ENCODE measurements around the gene PSMC1.

Gene PSMC1

DNA sequence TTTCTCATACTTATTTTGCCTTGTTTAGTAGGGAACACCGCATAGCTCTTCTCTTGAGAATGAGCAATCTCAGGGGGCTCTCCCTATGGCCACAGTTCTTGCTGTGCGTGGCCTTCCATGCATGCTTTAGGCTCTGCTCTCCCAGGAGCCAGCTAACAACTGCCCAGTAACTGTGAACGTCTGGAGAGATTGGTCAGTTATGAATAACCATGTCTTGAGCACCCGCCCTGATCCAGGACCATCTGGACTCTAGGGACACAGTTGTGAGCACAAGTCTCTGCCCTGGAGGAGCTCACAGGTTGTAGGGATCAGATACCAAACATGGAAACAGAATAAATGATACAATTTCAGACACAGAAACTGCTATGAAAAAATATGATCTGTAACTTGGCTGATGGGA, 12.1 kb downstream of the PSMC1 start:
- DNase-seq (no peak), ATAC-seq (no peak)
- no peak overlapping the region for H3K4me3 Mint-ChIP-seq
- peaks cover 62% of the 10 kb centered on the region for H3K36me3 Mint-ChIP-seq (ENCODE audit: low read depth)
- H3K4me1 Mint-ChIP-seq: no peaks in the 10 kb centered on the region
- H3K9me3 Mint-ChIP-seq: no peaks in the 10 kb centered on the region
- no peaks in the 10 kb centered on the region for H3K27me3 Mint-ChIP-seq
- H3K27ac Mint-ChIP-seq: no peak overlapping the region

- ATAC-seq (no peak), DNase-seq (no peak)
- no peak overlapping the region for H3K4me3 Mint-ChIP-seq
- H3K9me3 Mint-ChIP-seq: no peaks in the 10 kb centered on the region
- H3K27ac Mint-ChIP-seq: no peak overlapping the region
- peaks cover 18% of the 10 kb centered on the region for H3K4me1 Mint-ChIP-seq
- H3K36me3 Mint-ChIP-seq (ENCODE audit: low read depth): peaks cover 66% of the 10 kb centered on the region
- H3K27me3 Mint-ChIP-seq: no peaks in the 10 kb centered on the region
Measured at GRCh38 chr14:90272523-90272922, 16.2 kb downstream of the PSMC1 start.

GRCh38 chr14:90273532-90273931, 17.2 kb downstream of the PSMC1 start:
- Mint-ChIP-seq H3K27ac (peak overlapping the region; percentile 42), H3K27me3 (no peaks in the 10 kb centered on the region), H3K4me3 (no peak overlapping the region), H3K9me3 (no peaks in the 10 kb centered on the region), H3K36me3 (ENCODE audit: low read depth) (peaks cover 57% of the 10 kb centered on the region), H3K4me1 (peaks cover 18% of the 10 kb centered on the region)
- ATAC-seq (no peak), DNase-seq (no peak)

- H3K36me3 Mint-ChIP-seq (ENCODE audit: low read depth): peaks cover 52% of the 10 kb centered on the region
- H3K4me1 Mint-ChIP-seq: peaks cover 18% of the 10 kb centered on the region
- no peaks in the 10 kb centered on the region for H3K9me3 Mint-ChIP-seq
- no peak overlapping the region for H3K4me3 Mint-ChIP-seq
- no peak for DNase-seq
- no peak for ATAC-seq
- H3K27me3 Mint-ChIP-seq: no peaks in the 10 kb centered on the region
- H3K27ac Mint-ChIP-seq: peak overlapping the region; percentile 42
Measured at GRCh38 chr14:90274019-90274418, 17.7 kb downstream of the PSMC1 start.

GRCh38 chr14:90274808-90275457, 18.6 kb downstream of the PSMC1 start:
- Mint-ChIP-seq H3K27me3 (no peaks in the 10 kb centered on the region), H3K9me3 (no peaks in the 10 kb centered on the region), H3K4me1 (peaks cover 18% of the 10 kb centered on the region), H3K36me3 (ENCODE audit: low read depth) (peaks cover 45% of the 10 kb centered on the region), H3K27ac (peak overlapping the region; percentile 59), H3K4me3 (no peak overlapping the region)
- ATAC-seq (peak; percentile 53), DNase-seq (no peak)

GRCh38 chr14:90275458-90275814, 19.1 kb downstream of the PSMC1 start:
- ATAC-seq (no peak), DNase-seq (no peak)
- H3K9me3 Mint-ChIP-seq: no peaks in the 10 kb centered on the region
- H3K4me3 Mint-ChIP-seq: no peak overlapping the region
- H3K36me3 Mint-ChIP-seq (ENCODE audit: low read depth): peaks cover 40% of the 10 kb centered on the region
- H3K4me1 Mint-ChIP-seq: peaks cover 18% of the 10 kb centered on the region
- no peaks in the 10 kb centered on the region for H3K27me3 Mint-ChIP-seq
- peak overlapping the region; percentile 71 for H3K27ac Mint-ChIP-seq

GRCh38 chr14:90275820-90276219, 19.5 kb downstream of the PSMC1 start:
- Mint-ChIP-seq H3K36me3 (ENCODE audit: low read depth) (peaks cover 37% of the 10 kb centered on the region), H3K4me1 (peaks cover 18% of the 10 kb centered on the region), H3K27me3 (no peaks in the 10 kb centered on the region), H3K4me3 (no peak overlapping the region), H3K9me3 (no peaks in the 10 kb centered on the region), H3K27ac (peak overlapping the region; percentile 71)
- ATAC-seq (peak; percentile 13), DNase-seq (no peak)

DNA sequence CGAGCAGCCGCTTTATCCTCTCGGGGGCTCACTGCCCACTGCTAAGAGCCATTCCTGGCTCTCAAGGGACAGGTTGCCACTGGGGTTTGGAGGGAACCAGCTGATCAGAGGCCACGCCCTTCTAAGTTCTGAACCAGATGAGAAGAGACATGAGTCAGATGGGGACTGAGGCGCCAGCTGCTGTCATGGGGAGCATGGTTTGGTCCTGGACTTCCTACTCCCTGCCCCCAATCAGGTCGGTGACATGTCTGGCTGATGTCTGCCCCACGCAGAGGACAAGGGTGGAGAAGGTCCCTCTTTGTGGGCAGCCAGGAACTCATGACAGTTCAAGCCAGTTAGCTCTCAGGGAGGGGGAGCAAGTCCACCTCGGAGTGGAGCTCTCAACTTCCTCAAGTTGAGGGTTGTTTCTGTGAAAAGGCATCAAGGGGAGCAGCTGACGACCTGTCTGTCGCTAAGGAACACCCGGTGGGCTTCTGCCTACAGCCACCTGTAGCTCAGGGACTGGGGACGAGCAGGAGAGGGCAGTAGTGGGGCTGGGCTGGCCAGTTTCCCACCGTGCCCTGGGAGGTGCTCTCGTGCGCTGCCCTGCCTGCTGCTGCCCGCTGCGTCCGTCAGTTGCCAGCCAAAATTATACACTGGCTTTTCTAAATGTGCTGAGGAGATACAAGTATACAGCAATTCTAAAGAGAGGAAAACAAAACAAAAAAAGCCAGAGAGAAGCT, 20.5 kb downstream of the PSMC1 start:
- Mint-ChIP-seq H3K36me3 (ENCODE audit: low read depth) (peaks cover 30% of the 10 kb centered on the region), H3K9me3 (no peaks in the 10 kb centered on the region), H3K4me1 (peaks cover 18% of the 10 kb centered on the region), H3K27me3 (no peaks in the 10 kb centered on the region), H3K27ac (no peak overlapping the region), H3K4me3 (no peak overlapping the region)
- ATAC-seq (no peak), DNase-seq (no peak)

GRCh38 chr14:90277581-90278198, 21.3 kb downstream of the PSMC1 start:
- Mint-ChIP-seq H3K4me1 (peaks cover 18% of the 10 kb centered on the region), H3K36me3 (ENCODE audit: low read depth) (peaks cover 31% of the 10 kb centered on the region), H3K27ac (no peak overlapping the region), H3K27me3 (no peaks in the 10 kb centered on the region), H3K4me3 (no peak overlapping the region), H3K9me3 (no peaks in the 10 kb centered on the region)
- DNase-seq (no peak), ATAC-seq (no peak)

DNA sequence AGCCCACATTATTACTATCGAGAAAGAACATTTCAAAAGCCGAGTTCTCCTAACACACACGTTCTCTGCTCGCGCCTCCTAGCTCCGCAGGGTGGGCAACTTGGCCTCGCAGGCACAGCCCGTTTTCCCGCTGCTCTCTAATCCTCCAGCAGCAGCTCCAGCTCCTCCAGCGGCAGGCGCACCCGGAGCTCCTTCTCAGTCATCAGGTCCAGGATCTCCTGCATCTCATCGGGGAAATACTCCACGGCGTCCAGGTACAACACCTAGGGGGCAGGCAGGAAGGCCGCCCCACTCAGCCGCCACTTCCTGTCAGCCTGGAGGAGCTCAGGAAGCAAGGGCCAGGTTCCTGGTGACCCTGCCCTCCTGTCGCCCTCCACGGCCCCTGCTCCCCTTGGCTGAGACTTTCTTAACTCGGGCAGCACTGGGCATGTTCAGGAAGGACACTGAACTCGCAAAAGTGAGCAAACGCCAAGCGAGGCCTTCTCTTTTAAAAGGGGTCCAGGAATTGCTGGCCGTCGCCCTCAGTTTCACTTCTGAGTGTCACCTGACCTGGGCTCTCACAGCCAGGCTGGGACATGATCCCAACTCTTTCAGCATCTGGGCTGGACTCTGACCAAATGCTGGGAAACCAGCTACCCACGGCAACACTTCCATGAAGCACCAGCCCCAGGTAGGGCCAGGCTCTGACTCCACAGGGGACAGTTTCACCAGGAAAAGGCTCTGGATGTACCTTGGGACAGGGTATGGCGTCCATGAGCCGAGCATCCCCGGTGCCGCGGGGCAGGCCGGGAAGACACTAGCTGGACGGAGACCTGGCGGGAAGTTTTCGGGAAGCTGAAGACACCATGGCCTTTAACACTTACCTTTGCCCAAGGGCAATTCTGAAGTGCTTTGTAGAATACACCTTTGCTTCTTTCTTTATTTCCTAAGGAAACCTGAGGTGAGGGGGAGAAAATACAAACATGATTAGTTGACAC, 22.1 kb downstream of the PSMC1 start:
- no peak overlapping the region for H3K4me3 Mint-ChIP-seq
- H3K4me1 Mint-ChIP-seq: peaks cover 18% of the 10 kb centered on the region
- H3K36me3 Mint-ChIP-seq (ENCODE audit: low read depth): peaks cover 31% of the 10 kb centered on the region
- no peaks in the 10 kb centered on the region for H3K27me3 Mint-ChIP-seq
- no peaks in the 10 kb centered on the region for H3K9me3 Mint-ChIP-seq
- DNase-seq: no peak
- H3K27ac Mint-ChIP-seq: no peak overlapping the region
- ATAC-seq: no peak

- H3K27ac Mint-ChIP-seq: no peak overlapping the region
- H3K36me3 Mint-ChIP-seq (ENCODE audit: low read depth): peaks cover 25% of the 10 kb centered on the region
- peaks cover 13% of the 10 kb centered on the region for H3K4me1 Mint-ChIP-seq
- no peak overlapping the region for H3K4me3 Mint-ChIP-seq
- DNase-seq (no peak), ATAC-seq (no peak)
- H3K27me3 Mint-ChIP-seq: no peaks in the 10 kb centered on the region
- H3K9me3 Mint-ChIP-seq: no peaks in the 10 kb centered on the region
Measured at GRCh38 chr14:90280096-90280495, 23.7 kb downstream of the PSMC1 start.

GRCh38 chr14:90281261-90281660, 24.9 kb downstream of the PSMC1 start:
- ATAC-seq: peak; percentile 44

GRCh38 chr14:90281756-90282155, 25.4 kb downstream of the PSMC1 start:
- DNase-seq (no peak), ATAC-seq (no peak)
- no peak overlapping the region for H3K4me3 Mint-ChIP-seq
- no peaks in the 10 kb centered on the region for H3K27me3 Mint-ChIP-seq
- no peak overlapping the region for H3K27ac Mint-ChIP-seq
- H3K36me3 Mint-ChIP-seq (ENCODE audit: low read depth): peaks cover 19% of the 10 kb centered on the region
- no peaks in the 10 kb centered on the region for H3K9me3 Mint-ChIP-seq
- H3K4me1 Mint-ChIP-seq: peaks cover under 1% of the 10 kb centered on the region

More at GRCh38 chr14:90281261-90281660, 24.9 kb downstream of the PSMC1 start:
- H3K36me3 Mint-ChIP-seq (ENCODE audit: low read depth): peaks cover 23% of the 10 kb centered on the region
- no peak for DNase-seq
- no peaks in the 10 kb centered on the region for H3K27me3 Mint-ChIP-seq
- H3K27ac Mint-ChIP-seq: no peak overlapping the region
- H3K9me3 Mint-ChIP-seq: no peaks in the 10 kb centered on the region
- H3K4me3 Mint-ChIP-seq: no peak overlapping the region
- peaks cover 5% of the 10 kb centered on the region for H3K4me1 Mint-ChIP-seq

GRCh38 chr14:90287791-90288190, 31.4 kb downstream of the PSMC1 start:
- peaks cover 29% of the 10 kb centered on the region for H3K36me3 Mint-ChIP-seq (ENCODE audit: low read depth)
- no peaks in the 10 kb centered on the region for H3K4me1 Mint-ChIP-seq
- ATAC-seq: no peak

More at GRCh38 chr14:90287791-90288190, 31.4 kb downstream of the PSMC1 start:
- Mint-ChIP-seq H3K4me3 (no peak overlapping the region), H3K27ac (no peak overlapping the region), H3K9me3 (no peaks in the 10 kb centered on the region), H3K27me3 (no peaks in the 10 kb centered on the region)
- no peak for DNase-seq

Measured in activated naive CD8-positive, alpha-beta T cell treated with anti-CD3 and anti-CD28 coated beads, Interleukin-2, amount 50 U/mL, for 24 hours (primary cell).